ENCODE data around the gene GRAP.

GRAP gene

DNA sequence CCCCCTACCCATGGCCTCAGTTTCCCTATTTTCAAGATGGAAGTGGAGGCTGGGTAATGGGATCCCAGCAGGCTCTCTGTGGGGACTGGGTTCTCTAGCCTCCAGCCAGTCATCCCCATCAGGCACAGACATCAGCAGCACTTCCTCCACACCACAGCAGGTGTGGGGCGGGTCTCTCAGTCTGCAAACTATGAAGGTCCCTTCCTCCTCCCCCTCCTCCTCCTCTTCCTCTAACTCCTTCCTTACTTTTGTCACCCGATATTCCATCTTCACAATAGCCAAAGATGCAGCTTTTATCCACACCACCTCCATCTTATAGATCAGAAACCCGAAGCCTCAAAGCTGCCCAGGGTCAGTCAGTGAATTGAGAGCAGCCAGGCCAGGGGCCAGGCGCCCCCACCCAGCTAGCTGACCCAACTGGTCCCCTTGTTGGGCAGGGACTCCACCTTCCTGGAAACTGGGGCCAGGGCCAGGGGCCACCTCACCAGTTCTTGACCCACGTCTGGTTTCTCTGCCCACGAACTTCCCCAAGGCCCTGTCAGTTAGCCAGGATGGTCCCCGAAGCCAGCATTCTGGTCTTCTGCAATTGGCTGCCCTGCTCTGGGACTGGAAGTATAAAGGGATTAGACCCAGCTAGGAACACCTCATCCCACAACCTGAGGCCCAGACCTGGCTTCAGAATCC, 44.7 kb downstream of the GRAP start:
- DNase-seq = no peak

DNA sequence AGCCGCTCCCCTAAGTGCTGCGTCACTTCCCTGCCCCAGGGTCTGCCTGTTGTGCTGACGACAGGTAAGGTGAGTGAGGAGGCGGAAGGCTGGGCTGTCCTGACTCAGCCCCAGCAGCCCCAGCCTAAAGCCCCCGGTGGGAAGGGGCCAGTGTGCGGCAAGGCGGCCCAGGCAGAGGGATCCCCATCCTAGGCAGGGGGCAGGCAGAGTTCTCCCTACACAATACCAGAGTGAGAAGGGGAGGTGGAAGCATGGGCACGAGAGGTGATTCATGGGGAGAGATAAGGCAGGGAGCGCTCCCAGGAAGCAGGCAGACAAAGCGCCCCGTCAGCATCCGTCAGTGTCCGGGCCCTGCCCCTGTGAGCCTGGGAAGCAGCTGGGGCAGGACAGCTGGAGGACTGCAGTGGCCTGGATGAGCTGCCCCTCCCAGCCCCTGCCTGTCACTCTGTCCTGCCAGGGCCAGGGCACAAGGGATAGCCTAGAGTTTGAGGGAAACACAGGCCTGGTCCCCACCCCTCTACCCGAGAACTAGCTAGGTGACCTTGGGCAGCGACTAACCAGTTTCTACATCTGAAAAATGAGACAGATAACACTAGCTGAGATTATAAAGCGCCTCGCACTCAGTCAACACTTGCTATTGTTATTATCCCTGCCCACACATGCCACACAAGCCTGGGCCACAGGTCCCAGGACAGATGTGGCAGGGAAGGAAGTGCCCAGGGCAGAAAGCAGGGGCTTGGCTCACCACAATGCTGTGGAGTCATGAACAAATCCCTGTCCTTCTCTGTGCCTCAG, 46.0 kb downstream of the GRAP start:
- DNase-seq = no peak

DNA sequence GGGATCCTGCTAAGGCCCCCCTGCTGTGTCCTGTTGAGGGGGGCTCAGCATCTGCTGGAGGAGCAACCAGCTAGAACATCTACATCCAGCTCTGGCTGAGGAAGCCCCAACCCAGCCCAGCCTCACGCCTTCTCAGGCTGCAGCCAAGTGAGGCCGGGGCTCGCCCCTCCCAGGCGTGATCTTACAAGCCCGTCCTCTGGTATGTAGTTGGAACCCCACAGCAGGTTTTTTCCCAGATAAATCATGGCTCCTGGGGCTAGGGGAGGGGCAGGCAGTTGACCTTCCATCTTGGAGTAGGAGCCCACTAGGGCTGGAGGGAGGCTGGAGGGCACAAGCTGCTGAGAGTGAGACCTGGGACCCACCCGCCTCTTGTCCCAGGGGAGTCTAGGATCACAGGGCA, 46.8 kb downstream of the GRAP start:
- DNase-seq = no peak

DNA sequence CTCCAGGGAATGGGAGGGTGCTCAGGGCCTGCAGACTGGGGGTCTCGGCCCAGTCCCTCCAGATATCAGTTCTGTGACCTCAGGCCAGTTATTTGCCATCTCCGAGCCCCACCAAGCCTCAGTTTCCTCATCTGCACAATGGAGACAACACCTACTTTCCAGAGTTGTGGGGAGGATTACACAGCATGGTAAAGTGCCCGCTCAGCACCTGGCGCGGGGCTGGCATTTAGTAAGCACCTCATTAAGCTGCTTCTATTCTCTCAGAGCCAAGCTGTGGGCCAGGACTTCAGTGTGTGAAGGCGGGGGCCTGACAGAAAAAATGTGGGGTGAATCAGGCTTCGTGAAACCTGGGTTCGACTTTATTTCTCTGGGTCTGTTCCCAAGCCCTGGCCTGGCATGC, 47.4 kb downstream of the GRAP start:
- DNase-seq = no peak

DNA sequence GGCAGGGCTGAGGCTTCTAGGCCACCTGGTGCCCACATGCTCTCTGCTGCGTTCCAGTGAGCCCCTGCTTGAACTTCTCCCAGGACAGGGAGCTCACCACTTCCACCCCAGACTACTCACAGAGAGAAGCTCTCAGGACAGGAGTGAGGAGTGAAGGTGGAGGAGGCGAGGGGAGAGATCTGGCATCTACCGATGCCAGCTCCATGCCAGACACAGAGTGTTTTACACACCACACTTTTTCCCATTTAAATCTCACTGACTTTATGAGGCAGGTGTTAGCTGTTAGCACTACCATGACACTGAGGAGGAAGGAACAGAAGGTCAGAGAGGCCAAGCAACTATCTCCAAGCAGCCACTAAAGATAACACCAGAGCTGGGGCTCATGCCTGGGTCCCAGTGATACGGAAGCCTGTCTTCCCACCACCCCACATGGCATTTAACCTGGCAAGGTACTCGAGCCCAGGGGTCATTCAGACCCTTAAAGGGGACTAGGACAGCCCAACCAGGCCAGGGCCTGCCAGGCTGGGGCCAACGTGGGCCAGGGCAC, 49.0 kb downstream of the GRAP start:
- DNase-seq = no peak

DNA sequence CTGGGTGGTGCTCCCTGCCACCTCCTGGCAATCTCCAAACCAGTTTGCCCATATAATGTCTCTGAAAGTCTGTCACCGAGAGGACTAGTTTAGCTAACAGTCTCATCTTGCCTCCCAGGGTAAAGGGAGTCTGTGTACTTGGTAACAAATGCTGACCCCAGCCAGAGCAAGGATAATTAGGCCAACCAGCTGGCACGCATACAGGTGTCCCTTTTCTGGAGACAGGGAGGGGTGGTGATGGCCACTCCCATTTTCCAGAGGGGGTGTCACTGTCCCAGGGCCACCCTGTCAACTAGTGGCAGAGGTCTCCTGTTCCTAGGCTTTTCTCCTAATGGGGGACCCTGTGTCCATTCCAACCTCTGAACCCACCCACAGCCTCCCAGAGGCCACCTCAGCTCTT, 50.3 kb downstream of the GRAP start:
- no peak for DNase-seq

DNA sequence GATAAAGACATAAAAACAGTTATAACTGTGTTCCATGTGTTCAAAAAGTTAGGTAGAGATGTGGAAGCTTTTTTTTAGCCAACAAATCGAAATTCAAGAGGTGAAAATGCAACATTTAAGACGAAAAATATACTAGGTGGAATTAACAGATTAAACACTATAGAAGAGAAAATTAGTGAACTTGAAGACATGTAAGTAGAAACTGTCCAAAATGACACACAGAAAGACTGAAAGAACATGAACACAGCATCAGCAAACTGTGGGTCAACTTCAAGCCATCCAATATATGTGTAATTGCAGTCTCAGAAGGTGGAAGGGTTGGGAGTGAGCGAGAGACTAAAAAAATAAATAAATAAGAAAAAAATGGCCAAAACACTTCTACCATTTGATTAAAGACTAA, 51.5 kb downstream of the GRAP start:
- no peak for DNase-seq

DNA sequence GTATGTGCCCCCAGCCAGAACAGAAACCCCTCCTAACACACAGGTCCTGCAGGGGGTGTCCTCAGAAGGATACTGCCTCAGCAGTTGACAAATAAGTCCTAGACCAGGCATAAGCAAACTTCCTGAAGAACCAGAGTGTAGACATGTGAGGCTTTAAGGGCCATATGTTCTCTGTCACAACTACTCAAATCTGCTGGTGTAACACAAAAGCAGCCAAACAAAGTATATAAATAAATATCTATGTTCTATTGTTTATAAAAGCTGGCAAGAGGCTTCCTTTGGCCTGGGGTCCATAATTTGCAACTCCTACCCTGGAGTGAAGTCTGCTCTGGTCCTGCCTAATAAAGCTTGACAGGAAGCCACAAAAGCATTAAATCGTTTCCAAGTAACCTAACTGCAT, 52.1 kb downstream of the GRAP start:
- DNase-seq = no peak

DNA sequence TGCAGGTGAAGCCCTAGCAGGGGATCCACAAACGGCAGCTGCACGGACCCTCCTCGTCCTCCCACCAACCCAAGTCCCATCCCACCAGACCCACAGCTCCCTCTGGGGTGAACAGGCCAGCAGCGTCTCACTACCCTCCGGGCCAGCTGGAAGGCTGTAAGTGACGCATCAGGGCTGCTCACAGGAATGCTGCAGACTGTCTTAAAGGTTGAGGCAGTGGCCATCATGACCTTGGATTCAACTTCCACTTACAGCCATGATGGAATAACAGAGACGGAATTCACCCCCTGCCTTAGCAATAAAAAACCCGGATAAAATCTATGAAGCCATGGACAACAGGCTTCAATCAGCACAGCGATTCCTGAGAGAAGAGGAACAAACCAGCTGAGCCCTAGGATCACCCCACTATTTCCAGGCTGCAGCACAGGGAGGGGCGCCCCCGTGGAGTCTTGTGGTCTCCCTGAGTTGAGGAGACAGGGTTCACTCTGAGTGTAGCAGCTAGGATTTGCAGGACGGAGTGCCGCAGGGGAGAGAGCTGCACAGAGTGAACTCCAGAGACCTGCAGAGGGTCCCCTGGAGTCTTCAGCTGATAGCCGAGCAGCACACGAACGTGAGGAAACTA, 52.7 kb downstream of the GRAP start:
- no peak for DNase-seq

DNA sequence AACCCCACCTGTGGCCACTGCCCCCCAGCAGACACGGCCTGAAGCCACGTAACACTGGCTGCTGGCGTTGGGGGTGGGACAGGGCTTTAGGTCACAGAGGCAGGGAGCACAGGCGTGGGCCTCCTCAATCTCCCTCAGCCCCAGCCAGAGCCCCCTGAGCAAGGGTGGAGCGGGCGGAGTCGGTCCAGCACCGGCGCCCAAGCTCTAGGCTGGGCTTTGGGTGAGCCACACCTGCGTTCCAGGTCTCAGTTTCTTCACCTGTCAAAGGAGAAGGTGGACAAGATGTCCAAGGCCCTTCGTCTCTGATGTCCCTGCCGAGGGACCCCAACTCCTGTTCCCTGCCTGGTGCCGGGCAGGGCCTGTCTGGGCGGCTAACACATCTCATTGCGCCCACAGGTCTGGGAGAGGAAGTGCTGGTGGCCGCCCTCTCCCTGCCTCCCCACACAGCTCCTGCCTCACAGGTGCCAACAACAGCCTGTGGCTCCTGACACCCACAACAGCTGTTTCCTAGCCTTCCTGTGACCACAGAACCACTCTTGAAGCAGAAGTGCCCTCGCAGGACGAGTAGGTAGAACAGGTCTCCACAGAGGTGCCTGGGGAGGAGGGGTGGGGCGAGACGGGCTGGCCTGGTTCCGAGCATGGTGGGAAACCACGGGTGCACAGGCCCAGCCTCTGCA, 54.2 kb downstream of the GRAP start:
- no peak for DNase-seq

DNA sequence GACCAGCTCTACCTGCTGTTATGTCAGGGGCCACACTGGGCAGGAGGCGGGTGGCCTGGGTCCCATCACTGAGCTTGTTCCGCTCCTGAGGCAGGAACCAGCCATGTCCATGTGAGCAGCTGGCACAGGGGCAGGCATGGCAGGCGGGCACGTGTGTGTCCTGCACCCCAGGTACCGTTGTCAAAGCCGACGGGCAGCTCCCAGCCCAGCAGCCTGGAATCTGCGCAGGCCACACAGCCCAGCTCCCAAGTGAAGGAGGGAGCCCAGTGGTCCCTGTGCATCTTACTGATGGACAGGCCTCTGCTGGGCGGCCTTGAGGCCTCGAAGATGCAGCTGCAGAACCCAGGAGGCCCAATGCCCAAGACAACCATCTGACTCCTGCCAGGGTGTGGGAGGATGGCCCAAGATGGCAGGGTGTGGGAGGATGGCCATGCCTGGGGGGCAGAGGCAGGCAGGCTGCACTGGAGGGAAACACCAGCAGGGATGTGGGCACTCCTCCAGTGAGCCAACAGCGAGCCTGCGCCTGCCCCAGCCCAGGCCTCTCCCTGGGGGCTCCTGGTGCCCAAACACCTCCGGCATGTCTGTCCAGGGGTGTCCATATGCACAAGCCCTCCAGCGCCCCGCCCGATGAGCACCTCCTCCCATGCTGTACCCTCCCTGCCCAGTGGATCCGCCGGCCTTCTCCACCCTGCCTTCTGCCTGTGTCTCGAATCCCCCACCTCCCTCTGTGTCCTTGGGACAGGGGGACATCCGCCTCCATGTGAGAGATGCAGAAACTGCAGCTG, 55.0 kb downstream of the GRAP start:
- DNase-seq = no peak

DNA sequence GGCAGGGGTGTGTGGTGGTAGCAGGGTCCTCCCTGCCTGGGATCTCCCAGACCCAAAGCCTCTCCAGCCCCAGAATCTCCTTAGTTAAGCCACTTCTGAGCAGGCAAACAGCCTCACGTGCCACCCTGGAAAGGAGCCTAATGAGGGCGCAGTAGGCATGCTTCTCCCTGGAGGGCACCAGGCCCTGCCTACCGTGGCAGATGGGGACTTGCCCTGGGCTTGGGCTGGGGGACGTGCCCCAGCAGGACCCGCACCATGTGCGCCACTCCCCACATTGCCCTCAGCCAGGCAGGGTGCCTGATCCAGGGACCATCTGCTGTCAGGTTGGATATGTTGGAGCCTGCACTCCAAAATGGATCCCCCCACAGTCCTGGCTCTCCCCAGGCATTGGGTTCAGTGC, 56.4 kb downstream of the GRAP start:
- no peak for DNase-seq

DNA sequence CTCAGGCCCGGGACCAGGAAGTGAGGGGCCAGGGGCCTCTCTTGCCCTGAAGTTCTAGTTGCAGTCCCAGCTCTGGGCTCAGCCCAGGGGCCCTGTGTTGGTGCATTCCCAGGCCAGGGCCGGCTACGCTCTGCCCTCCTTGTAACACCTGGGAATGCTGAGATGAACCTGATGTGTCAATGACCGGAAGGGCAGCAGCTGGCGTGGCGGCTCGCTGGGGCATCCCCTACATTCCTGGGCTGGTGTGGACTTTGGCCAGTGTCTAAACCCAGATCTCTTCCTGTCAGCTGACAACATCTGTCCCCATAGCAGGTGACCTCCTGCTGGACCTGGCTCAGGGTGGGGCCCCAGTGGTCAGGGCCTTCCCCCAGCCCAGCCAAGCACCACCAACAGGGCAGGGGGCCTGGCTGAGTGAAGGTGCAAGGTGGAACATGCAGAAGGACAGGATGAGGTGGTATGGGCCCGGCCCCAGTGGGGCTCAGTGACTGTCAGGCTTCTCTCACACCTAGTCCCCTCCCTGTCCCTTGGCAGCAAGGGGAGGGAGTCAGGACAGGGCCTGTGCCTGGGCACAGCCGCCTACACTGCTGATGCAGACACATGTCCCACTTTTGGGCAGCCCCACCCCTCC, 58.1 kb downstream of the GRAP start:
- no peak for DNase-seq

DNA sequence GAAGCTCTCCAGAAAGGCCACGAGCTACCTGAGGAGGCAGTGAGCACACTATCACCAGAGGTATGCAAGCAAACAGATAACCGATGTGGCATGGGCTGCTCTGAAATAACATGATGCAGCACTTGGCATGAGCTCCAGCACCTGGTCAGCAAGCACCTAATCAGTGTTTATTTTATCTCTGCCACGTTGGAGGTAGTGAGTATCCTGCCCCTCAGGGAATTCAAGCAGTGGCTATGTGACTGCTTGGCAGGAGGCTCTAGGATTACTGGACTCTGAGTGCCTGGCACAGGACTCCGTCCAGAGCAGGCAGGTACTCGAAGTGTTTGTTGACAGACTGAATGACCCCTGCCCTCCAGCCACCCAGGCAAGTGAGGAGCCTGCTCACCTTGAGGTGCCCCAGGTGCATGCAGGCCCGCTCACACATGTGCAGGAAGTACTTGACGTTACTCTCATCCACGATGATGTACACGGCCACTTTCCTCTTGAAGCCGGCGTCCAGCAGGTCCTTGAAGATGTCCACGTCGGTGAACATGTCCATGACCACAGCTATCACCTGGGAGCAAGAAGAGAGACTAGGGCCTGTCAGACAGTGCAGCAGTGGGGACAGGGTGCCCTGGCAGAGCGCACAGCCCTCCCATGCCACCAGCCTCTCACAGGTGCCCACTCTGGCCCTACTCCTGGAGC, 58.8 kb downstream of the GRAP start:
- no peak for DNase-seq

DNA sequence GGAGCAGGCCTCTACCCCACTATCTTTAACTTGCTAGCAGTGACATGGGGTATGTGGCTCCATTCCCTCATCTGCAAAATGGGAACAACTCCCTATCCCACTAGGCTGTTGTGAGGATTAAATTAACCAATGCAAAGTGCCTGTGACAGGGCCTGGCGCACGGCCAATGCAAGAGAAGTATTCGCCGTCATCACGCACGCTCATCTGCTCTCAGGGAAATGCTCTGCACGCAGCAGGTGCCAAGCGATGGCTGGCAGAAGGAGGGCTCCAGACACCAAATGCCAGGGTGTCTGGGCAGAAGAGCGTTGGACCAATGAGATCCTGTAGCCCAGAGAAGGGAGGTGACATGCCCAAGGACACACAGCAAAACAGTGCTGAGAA, 59.5 kb downstream of the GRAP start:
- DNase-seq = no peak

DNA sequence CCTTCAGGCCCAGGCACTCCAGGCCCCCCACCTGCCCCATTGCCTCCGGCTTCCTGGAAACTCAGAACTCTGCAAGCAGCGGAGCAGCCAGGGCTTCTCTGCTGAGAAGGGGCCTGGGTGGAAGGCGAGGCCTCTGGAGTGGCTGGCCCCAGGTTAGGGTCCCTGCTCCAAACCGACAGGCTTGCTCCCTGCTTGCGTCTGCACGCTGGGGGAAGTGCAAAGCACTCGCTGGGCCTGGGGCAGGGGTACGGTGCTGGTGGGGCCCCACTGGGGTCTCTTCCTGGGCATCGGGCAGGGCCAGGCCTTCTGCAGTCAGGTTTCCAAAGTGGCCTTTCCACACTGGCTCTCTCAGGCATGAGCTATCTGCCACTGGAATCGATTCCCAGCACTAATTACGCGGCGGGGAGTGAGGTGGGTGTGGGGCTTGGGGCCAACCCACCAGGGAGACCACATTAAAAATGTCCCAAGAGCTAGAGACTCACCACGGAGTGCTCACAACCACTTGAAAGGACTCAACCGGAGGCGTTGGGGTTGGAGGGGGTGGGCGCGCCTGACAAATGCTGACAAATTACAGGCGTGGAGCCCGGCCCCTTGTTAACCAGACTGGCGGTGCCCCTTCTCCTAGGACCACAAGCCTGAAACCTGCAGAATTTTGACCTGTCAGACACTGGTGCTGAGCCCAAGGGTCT, 60.1 kb downstream of the GRAP start:
- no peak for DNase-seq

DNA sequence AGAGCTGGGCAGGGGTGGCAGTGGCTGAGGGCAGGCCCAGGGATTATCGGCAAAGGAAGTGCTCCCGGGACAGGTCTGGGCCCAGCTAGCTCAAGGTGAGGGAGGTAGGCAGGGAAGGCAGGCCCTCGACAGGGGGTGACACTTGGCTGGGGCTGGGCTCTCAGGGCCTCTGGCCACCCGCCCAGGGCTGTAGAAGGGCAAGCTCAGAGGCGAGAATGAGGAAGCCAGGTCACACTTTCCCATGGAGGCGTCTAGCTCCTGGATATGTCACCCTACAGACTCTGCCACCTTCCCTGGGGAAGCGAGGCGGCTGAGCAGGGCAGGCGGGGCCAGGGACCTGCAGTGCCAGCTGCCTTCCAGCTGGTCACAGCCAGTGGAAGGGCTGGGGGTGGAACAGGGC, 61.3 kb downstream of the GRAP start:
- DNase-seq = no peak

DNA sequence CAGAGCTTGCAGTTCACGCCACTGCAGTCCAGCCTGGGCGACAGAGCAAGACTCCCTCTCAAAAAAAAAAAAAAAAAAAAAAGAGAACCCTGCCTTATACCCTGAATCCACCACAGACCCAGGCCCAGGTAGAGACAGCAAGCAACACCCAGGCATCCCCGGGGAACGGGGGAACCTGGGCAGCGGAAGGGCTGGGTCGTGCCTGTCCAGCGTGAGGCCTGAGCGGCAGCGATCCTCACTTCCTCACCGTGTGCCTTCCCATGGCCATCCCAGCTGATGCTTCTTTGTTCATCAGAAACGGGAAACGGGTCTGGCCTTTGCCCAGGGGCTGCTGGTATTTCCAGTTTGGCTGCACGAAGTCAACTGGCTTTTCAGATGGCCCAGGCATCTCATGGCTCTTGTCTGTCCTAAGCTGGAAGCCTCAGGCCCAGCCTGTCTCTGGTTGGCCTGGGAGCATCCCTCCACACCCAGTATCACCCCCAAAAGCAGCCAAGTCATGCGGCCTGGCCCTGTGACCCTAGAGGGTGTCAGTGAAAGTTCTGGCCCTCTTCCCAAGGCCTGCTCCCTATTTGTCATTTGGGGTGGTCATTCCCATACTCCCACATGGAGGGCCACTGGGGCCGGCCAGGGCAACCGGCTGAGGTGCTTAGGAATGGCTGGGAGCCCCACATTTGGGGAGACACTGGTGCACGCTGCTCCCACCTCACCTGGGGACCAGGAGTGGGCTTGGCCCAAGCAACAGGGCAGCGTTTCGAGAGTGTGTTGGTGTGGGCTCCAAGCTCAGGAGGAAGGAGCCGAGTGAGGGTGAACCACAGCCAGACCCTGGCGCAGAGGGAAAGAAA, 62.3 kb downstream of the GRAP start:
- no peak for DNase-seq

DNA sequence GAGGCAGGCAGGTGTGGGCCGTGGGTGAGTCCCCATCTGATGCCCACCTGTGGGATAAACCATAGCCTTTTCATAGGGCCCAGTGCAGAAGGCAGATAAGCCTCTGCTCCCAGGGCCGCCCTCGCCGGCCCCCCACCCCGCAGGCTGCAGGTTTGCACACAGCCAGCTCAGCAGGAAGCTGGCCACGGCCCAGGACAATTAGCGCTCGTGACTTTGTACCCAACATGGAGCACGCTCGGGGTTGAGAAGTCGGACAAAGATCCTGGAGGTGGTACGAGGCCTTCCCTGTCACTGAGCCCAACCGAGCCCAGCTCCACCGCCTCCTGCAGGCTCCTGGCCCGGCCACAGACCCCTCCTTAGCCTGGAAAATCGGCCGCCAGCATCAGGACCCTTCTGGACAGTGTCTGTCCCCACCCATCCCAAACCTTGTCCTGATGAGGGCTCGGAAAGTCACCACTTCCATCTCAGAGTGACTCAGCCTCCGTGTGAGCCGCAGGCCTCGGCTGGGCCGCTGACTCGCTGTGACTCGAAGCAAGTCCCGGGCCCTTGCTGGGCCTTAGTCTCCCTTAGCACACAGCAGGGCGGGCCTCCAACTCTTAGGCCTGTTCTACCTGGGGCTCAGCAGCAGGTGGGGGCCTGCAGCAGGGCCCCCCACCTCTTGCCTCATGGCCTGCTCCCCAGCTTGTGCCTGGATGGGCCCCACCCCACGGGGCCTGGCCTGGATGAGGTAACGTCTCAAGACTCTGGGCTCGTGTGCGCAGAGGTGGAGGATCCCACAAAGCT, 64.9 kb downstream of the GRAP start:
- DNase-seq = no peak

Measured in NCI-H2081 treated with DMSO at 0.1 percent for 48 hours (cell line).